ENCODE data around the gene MAST3.

DNA sequence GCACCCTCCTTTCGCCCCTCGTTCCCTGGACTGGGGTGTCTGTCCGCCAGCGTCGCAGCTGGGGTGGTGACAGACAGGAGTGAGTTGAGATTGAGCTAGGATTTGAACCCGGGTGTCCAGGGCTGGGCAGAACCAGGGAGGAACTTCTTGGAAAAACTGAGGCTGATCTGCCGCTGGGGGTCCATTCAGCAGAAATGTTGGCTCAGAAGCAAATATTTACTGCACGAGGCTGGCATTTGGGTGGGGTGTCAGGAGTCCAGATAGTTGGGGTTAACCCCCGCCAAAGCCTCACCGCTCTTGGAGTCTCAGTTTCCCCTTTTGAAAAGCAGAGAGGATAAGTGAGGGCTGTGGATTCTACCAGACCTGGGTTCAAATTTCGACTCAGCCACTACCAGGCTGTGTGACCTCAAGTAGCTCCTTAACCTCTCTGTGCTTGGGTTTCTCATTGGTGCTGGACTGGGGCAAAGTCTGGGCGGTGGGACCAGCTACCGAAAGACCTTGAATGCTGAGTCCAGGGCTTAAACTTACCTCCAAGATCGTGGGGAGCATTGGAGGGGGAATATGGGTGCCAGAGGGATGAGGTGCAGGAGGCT lies 20.9 kb downstream of the MAST3 start:
- TF ChIP-seq, protein P1, sequence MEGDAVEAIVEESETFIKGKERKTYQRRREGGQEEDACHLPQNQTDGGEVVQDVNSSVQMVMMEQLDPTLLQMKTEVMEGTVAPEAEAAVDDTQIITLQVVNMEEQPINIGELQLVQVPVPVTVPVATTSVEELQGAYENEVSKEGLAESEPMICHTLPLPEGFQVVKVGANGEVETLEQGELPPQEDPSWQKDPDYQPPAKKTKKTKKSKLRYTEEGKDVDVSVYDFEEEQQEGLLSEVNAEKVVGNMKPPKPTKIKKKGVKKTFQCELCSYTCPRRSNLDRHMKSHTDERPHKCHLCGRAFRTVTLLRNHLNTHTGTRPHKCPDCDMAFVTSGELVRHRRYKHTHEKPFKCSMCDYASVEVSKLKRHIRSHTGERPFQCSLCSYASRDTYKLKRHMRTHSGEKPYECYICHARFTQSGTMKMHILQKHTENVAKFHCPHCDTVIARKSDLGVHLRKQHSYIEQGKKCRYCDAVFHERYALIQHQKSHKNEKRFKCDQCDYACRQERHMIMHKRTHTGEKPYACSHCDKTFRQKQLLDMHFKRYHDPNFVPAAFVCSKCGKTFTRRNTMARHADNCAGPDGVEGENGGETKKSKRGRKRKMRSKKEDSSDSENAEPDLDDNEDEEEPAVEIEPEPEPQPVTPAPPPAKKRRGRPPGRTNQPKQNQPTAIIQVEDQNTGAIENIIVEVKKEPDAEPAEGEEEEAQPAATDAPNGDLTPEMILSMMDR (conservative IDR thresholded peaks at IDR 0.05): no peak
- no peak for TF ChIP-seq EZH2 (IDR thresholded peaks at IDR 0.05; ENCODE audit: low read depth)

Measured in PC-9 (cell line).